HG02588 (cell line): ENCODE results near the gene TENM4.
"Not testable (repeated sequence)": the region's sequence is repeated elsewhere in the genome, so short reads cannot be mapped to it uniquely, and the experiment has no call there.

Experiments used
- ATAC-seq: cut with Tn5 transposase; IDR thresholded peaks from one replicate; pipeline ENCODE4 v1.9.1; 2021; ENCODE audit warnings: mild to moderate bottlenecking, moderate library complexity; ENCODE audit not compliant: unreplicated experiment

Gene TENM4

DNA sequence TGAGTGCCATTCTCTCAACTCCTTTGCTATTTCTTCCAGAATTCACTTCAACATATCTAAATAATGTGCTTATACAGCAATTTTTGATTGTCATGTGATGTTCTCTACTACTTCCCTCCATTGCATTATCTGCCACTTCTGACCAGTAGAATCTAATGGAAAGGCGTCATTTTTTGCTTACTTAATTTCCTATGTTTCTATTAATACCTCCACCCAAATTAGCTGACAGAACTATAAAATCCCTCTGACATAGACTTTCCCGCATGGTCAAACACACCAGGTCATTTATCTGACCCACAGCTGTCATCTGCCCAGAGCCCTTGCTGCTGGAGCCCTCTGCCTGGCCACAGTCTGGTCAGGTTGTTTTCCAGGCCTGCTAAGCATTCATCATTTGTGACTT, 607.6 kb downstream of the TENM4 start:
- ATAC-seq: no peak

- no peak for ATAC-seq
Observed at GRCh38 chr11:78832226-78832947, 608.4 kb downstream of the TENM4 start.

DNA sequence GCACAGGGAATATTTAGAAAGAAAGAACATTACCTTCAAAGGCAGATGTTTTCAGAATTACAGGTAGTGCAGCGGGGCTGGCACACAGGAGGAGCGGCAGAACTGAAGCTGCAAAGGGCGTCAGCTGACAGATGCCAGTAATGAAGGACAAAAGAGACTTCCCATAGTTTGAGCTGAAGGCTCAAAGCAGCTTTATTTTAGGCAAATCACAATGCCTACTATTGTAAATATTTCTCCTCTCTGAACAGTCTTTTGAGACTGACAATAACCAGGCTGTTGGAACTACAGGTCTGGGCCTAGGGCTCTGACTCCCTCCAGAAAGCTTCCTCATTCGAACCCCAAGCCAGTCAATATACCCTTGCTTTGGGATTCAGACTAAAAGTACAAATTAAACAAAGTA, 609.3 kb downstream of the TENM4 start:
- ATAC-seq: no peak

- ATAC-seq: no peak
Observed at GRCh38 chr11:78830277-78830819, 610.5 kb downstream of the TENM4 start.

GRCh38 chr11:78829146-78829545, 611.7 kb downstream of the TENM4 start:
- no peak for ATAC-seq

GRCh38 chr11:78828676-78829075, 612.2 kb downstream of the TENM4 start:
- no peak for ATAC-seq

DNA sequence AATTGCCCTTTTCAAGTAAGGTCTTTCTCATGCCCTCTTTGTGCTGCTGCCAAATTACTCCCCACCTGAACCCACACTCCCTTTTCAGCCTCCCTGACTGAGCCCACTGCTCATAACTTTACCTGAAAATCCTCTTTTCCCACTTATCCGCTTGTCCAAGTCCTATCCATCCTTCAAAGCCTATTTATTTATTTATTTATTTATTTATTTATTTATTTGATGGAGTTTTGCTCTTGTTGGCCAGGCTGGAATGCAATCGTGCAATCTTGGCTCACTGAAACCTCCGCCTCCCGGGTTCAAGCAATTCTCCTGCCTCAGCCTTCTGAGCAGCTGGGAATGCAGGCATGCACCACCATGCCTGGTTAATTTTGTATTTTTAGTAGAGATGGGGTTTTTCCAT, 613.5 kb downstream of the TENM4 start:
- ATAC-seq: not testable (repeated sequence)

DNA sequence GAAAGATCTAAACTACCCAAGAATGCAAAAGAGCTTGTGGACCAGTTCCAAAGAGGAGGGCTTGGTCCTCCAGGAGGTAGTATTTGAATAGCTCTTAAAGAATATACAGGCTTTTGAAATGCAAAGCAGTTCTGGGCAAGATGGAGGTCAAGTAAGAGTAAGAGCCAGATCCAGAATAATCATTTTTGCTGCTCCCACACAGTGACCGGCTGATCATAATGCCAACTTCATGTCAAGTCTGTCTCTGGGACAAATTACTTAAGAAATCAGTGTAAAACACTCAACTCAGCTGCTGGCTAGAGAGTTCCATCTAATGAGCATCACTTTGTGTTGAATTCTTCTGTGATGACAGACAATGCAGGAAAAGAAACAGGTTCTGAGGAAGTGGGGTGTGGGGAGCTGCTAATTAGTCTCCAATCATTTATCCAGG, 615.2 kb downstream of the TENM4 start:
- no peak for ATAC-seq

DNA sequence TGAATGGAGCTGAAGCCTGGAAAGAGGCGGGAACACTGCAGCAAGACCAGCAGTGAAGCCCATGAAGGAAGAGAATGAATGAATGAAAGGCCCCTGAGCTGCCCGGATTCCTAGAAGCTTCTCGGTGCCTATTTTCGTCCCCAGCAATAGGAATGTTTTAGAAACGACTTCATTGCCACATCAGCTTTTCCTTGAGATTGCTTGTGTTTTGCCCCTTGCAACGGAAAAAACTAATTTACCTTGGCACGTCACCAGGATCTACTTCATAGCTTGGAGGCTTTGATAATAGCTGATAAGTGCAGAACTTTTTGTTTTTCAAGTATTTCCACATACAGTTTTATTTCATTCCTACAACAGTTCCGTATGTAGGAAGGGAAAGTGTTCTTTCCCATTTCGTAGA, 617.2 kb downstream of the TENM4 start:
- ATAC-seq: no peak

- ATAC-seq: no peak
Observed at GRCh38 chr11:78822931-78823423, 617.9 kb downstream of the TENM4 start.

- no peak for ATAC-seq
Observed at GRCh38 chr11:78821371-78822306, 619.2 kb downstream of the TENM4 start.

GRCh38 chr11:78820741-78821140, 620.1 kb downstream of the TENM4 start:
- ATAC-seq: no peak

DNA sequence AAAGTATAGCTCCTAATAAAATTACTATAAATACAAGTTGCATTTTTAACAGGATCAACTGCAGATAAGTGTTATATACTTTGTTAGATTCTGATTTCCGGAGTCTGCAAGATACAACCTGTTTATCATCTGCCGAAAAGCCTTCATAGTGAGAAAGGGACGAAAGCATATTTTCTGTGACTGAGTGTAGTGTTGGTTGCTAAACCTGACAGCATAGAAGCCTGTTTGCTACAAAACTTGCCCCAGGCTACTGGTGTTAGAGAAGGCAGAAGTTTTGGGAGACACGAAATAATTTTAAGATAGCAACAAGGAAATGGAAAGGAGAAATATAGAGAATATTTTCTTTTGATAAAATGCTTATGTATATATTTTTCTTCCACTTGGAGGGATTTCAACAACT, 622.6 kb downstream of the TENM4 start:
- no peak for ATAC-seq

DNA sequence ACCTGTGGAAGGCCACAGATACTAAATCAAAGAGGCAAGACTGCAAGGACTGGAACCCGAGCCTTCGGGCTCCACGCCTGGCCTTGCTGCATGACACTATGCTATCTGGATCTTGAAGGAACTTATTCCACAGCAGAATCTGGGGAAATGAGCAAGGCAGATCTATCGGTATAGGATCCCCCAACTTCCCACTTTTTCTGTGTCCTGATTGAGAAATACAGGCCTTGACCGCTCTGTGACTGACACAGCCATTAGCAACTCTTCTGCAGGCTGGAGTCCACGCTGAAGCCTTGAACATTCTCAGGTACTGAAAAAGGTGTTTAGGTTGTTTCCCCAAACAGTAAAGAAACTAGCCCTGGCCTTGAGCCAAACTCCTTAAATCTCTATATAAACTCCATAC, 625.0 kb downstream of the TENM4 start:
- ATAC-seq: no peak

DNA sequence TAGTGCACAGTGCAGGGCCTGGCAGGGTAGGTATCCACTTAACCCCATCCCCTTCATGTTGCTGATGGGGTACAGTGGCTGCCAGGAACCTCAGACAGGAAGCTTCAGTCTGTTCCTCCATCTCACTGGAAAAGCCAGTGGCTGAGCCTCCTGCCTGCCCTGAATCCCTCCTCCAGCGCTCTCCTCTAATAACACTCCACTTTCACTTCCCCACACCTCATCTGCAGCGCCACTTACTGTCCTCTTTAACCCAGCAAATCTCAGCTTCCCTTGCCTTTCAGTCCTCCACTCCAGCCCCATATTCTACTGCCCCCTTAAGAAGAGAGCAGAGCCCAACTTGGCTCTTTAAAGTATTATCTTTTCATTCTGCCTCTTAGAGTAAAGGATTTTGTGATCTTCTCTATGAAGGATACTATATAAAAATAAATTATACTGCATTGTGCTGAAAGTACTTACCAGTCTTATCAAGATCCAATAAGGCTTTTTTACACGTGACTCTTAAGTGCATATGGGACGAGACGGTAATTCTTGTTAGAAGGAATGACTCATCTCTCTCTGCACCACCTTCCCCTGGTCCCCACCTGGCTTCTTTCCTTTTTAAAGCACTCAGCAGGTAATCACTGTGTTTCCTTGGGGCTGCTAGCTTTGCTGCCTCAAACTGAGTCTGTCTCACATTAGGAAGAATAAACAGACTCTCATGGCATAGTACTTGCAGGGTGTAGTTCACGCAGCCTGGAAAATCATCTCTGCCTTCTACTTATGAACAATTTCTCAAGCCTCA, 628.1 kb downstream of the TENM4 start:
- no peak for ATAC-seq

GRCh38 chr11:78810559-78811009, 630.2 kb downstream of the TENM4 start:
- no peak for ATAC-seq

DNA sequence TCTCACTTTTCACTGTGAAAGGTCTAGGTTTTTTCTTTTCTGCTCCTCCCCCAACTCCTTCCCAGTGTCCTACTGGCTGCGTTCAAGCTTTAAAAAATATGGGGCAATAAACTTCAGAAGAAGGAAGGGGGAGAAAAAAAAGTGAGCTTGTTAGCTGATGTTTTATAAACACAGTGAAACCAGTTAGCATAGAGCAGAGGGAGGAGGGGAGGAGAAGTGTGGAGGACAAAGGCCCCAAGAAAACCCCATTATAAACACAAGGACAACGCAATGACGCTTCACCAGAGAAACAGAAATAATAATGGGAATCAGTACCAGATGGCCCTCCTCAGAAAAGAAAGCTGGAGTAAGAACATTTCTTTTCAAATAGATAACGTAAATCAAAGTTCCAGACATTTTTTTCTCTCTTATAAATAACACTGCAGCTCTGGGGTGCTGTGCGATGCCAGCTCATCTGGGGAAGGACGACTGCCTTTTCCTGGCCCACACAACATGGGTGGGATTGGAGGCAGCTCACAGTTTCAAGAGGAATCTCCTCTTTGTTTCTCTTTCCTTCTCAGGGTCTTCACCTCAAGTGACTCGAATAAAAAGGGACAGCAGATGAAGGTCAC, 630.8 kb downstream of the TENM4 start:
- no peak for ATAC-seq

GRCh38 chr11:78808923-78809322, 631.9 kb downstream of the TENM4 start:
- no peak for ATAC-seq

- ATAC-seq: no peak
Observed at GRCh38 chr11:78807351-78807750, 633.5 kb downstream of the TENM4 start.
